22Rv1 (cell line): ENCODE measurements around the gene ANAPC13.

Experiments used
- H3K27ac ChIP-seq: fragments of 450-650 bp; 2 replicates; pipeline ENCODE4 v1.5.1; 2017
- CTCF ChIP-seq: fragments of 450-650 bp; IDR thresholded peaks from 2 replicates; pipeline ENCODE4 v1.5.1; 2017; ENCODE audit warnings: mild to moderate bottlenecking
- ZFX ChIP-seq: fragments of 450-650 bp; IDR thresholded peaks from 2 replicates; pipeline ENCODE4 v1.6.1; 2017; ENCODE audit warnings: antibody characterized with exemption, borderline replicate concordance

ANAPC13 gene

DNA sequence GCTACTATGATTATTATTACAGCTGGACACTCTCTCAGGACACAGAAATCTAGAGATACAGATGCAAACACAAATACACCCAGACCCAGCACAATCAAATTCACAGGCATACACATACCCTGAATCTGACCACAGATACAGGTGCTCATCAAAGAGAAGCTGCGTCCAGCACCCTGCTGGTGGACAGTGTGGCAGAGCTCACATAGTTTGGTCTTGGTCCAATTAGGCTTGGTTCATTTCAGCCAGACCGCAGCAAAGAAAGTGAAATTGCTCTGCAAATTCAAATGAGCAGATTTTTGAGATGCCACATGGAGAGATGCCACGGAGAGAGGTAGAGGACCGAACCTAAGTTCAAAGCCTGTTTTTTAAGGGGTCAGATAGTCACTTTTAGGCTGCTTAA lies 55.6 kb downstream of the ANAPC13 start:
- H3K27ac ChIP-seq, result no peak overlapping the region

DNA sequence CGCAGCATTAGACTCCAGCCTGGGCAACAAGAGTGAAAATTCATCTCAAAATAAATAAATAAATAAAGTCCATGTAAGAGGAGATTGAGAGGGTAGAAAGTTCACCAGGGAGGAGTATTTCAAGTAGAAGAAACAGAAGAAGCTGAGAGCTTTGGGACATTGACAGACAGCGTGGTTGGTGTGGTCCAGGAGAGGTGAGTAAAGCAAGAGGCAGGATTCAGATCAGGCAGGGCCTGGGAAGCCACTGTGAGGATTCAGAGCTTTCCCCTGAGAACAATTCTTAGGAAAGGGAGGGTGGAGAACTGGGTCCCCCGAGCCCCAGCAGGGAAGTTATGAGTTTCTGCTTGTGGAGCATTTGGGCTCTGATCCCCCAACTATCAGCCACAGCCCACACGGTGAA lies 57.4 kb downstream of the ANAPC13 start:
- no peak overlapping the region for H3K27ac ChIP-seq
- TF ChIP-seq CTCF, result no peak
- no peak for TF ChIP-seq ZFX

More for the DNA sequence above, 55.6 kb downstream of the ANAPC13 start:
- TF ChIP-seq CTCF, result no peak
